Frontal cortex (tissue), 4 donors: Measurements from ENCODE around the gene HMOX1. TPM values are rescaled to one million over a fixed set of nuclear protein-coding genes. Genes with fewer than 3 reads are reported as not detected.
"Not testable (repeated sequence)": the region's sequence is repeated elsewhere in the genome, so short reads cannot be mapped to it uniquely, and the experiment has no call there.

ENCODE experiments used
- DNase-seq, 2 donors: peaks; one replicate each; pipeline ENCODE4 v3.0.0; 2012; ENCODE audit warnings: low spot score in 2 of 2
- FAIRE-seq: peaks from 2 replicates; lab custom pipeline; 2012; peaks lifted over from hg19 to GRCh38; lab: Jason Lieb, UNC
- total RNA-seq: library from RNA; depleted of rRNA; stranded (reverse); fragments of >200 nt; gene quantifications from one replicate; pipeline ENCODE4 v1.2.3, GENCODE V29; 2014
- donor health status: control.
- donor health status: control.
- donor health status: control.

Gene HMOX1
- total RNA-seq, 1 donor from 2014 or later = 2.9 TPM

DNA sequence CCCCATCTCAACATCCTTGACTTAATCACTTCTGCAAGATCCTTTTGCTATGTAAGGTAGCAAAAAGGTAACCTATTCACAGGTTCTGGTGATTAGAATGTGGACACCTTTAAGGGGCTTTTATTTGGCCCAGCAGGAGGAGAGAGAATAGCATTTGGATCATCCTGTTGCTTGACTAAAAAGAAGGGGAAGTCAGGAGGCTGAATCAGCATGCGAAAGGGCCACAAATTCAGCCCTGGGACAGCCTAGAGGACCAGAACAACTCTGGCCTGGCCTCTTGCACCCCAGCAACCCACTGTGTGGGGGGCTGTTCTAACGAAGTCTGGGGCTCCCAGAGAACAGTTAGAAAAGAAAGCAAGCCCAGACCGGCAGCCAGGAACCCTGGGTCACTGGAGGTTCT is 3.2 kb upstream of the HMOX1 start:
- FAIRE-seq = no peak
- DNase-seq = no peak

DNA sequence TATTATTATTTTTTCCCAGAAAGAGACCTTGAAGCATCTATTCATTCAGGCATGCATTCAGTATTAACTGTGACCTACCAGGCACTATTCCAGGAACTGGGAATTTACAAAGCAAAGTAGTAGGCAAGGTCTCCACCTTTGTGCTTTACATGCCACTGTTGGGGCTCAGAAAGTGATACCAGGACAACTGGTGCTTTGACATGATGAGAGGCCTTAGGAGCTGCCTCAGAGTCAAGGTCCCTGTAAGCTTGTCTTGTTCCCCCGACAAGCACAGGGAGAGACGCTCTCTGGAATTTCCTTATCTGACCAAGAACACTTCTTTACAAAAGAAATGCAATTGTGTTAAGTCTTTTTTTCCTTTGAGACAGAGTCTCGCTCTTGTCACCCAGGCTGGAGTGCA is 2.3 kb upstream of the HMOX1 start:
- no peak for DNase-seq
- no peak for FAIRE-seq

DNA sequence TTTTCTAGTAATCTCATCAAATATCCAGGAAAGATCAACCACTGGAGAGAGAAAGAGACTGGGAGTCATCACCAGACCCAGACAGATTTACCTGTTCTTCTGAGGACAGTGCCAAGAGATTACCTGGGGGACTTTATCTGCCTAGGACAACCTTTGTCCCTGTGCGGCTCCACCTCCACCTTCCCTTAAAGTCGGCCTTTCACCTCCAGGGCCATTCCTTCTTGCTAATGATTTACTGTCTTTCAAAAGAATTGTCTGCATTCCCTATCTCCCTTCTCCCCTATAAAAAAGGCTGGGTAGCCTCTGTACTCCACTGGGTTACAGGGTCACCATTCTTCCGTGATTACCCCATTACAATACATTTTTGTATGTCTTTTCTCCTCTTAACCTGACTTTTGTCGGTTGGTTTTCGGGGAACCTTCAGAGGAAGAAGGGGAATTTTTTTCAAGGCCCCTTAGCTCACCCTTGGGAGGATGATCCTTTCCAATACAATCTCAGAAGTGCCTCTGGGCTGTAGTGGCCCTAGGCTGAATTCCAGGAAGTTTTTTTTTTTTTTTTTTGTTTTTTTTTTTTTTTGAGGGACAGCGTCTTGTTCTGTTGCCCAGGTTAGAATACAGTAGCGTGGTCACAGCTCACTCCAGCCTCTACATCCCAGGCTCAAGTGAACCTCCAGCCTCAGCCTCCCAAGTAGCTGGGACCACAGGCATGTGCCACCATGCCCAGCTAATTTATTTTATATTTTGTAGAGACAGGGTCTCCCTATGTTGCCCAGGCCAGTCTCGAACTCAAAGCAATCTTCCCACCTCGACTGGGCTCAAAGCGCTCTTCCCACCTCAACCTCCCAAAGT is 1.5 kb upstream of the HMOX1 start:
- no peak for DNase-seq
- FAIRE-seq = no peak

DNA sequence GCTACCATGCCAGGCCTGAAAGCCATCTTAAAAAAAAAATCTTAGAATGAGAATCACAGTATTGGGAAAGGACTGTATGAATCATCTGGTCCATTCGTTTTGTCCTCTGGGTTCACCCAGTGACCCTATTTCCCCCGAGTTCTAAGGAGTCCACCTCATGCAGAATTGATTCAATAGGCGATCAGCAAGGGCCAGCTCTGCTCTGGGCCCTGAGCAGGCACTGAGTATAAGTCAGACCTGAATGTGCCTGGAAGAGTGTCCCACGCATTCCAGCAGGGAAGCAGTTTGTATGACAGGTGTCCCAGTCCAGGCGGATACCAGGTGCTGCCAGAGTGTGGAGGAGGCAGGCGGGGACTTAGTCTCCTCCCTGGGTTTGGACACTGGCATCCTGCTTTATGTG is 883 bp upstream of the HMOX1 start:
- FAIRE-seq = no peak

DNA sequence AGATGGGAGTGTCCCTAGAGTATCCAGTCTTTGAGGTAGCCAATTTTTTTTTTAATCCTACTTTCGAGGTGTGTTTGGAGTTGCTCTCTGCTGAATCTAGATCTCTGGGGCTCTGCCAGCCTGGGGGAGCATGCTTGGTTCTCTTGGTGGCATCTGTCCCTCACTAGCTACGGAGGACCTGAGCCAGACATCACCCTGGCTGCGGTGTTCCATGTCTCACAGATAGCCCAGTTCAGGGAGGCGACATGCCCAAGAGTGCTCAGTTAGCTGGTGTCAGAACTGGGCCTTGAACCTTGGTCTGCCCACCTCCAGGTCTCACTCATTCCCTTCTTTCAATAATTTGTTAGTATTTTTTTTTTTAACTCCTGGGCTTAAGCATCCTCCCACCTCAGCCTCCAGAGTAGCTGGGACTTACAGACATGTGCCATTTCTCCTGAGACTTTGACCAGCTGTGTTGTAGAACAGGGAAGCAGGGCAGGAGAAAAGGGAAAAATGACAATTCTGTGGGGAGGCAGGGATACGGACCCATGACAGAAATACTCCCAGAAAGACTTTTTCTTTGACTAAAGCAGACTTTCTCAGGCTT is 621 bp downstream of the HMOX1 start:
- DNase-seq = no peak
- no peak for FAIRE-seq

More for the DNA sequence above, 883 bp upstream of the HMOX1 start:
- DNase-seq = no peak

DNA sequence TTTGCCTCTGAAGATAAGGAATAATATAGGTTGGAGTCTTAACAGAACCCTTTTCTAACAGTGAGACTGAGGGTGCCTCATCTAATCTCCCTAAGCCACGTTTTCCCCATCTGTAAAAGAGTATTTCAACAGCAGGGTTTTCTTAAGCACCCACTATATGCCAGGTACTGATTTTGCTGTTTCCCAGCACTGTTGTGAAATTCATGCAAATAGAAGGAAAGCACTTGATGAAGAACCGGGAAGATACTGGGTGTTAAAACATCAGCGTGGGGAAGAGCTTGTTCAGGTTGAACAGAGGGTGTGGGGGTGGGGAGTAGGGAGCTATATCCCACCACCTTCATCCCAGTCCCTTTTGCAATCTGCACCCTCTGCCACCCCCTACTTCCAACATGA is 2.8 kb downstream of the HMOX1 start:
- FAIRE-seq (no peak), DNase-seq (no peak)

DNA sequence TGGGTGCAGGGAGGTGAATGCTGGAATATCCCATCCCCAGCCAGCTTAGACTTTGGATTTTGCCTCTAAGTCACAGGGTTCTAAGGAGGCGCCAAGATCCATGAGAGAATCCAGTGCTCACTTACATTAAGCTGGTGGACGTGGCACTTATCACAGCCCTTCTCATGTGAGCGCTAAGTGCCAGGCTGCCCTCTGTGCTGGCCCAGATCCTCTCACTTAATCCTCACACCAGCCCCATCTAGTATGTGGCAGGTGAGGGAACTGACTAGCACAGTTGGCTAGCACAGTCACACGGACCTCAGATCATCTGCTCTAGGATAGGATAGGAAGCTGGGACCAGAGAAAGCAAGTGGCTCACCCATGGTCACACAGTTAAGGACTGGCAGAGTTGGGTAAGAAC is 3.6 kb downstream of the HMOX1 start:
- DNase-seq = no peak
- FAIRE-seq = no peak

DNA sequence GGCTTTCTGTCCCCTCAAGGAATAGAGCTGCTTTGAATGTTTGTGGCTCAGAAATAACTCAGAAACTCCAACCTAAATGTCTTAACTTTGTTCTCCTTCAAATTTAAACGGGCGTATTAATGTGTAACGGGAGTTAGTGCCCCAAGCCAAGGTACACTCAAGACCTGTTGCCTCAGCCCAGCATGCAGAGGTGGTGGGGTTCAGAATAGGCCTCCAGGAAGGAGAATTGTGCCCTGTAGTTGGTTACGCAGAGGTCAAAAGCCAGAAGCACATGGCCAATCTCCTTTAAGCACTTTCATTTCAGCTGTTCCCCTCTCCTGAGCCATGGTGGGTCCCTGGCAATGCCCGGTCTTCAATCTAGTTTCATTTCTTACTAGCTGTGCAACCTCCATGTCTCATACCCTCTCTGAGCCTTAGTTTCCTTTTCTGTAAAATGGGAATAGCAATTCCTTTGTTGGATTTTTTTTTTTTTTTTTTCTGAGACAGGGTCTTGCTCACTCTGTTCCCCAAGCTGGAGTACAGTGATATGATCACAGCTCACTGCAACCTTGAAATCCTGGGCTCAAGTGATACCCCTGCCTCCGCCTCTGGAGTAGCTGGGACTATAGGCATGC is 4.2 kb downstream of the HMOX1 start:
- FAIRE-seq (no peak), DNase-seq (no peak)

DNA sequence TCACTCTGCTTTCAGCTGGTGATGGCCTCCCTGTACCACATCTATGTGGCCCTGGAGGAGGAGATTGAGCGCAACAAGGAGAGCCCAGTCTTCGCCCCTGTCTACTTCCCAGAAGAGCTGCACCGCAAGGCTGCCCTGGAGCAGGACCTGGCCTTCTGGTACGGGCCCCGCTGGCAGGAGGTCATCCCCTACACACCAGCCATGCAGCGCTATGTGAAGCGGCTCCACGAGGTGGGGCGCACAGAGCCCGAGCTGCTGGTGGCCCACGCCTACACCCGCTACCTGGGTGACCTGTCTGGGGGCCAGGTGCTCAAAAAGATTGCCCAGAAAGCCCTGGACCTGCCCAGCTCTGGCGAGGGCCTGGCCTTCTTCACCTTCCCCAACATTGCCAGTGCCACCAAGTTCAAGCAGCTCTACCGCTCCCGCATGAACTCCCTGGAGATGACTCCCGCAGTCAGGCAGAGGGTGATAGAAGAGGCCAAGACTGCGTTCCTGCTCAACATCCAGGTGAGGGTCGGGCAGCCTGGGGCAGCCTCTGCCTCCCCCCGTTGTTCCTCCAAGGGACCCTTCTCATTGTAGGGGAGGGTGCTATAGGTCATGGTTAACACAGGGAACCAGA is 5.9 kb downstream of the HMOX1 start:
- no peak for FAIRE-seq
- no peak for DNase-seq

DNA sequence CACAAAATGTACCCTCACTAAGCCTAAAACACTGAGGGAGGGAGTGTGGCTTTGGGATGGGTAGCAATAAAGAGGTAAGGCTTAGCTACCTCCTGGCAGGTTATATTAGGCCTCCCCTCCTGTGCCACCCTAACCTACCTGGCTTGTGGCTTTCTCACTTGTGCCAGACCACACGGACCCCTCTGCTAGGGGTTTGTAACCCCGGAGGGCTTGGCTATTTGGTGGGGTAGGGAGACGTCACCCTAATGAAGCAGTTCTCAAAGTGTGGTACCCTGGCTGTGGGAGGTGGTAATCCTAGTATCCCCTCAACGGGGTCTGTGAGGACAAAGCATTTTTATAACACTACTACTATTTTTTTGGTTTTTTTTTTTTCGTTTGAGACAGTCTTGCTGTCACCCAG is 10.0 kb downstream of the HMOX1 start:
- DNase-seq = no peak

DNA sequence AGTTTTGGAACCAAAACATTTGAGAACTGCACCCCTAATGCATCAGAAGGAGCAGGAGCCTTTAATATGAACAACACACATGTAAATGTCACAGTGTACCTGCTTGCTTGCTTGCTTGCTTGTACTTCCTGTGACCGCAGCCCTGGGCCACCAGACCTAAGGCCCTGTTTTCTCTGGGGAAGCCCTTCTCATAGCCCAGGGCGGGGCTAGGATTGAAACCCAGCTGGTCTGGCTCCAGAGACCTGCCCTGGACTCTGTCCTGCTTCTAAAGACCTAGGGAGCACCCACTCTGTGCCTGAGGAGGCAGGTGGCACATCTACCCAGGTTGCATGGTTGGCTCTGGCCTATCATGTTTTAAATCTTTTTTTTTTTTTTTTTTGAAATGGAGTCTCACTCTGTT is 11.5 kb downstream of the HMOX1 start:
- DNase-seq = no peak
- no peak for FAIRE-seq

More for the DNA sequence above, 10.0 kb downstream of the HMOX1 start:
- no peak for FAIRE-seq

DNA sequence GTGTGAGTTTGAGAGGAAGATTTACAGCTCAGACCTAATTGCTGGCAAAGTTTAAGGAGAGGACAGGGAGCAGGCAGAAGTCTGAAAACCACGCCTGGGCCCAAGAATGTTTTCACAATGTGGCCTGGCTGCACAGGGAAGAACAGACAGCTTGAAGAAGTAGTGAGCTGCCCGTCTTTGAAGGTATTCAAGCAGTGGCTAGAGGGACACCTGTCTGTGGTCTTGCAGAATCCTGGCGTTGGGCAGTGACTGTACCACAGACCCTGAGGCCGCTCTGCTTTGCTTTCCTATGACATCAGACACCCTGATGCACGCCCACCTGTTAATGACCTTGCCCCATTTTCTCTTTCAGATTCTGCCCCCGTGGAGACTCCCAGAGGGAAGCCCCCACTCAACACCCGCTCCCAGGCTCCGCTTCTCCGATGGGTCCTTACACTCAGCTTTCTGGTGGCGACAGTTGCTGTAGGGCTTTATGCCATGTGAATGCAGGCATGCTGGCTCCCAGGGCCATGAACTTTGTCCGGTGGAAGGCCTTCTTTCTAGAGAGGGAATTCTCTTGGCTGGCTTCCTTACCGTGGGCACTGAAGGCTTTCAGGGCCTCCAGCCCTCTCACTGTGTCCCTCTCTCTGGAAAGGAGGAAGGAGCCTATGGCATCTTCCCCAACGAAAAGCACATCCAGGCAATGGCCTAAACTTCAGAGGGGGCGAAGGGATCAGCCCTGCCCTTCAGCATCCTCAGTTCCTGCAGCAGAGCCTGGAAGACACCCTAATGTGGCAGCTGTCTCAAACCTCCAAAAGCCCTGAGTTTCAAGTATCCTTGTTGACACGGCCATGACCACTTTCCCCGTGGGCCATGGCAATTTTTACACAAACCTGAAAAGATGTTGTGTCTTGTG is 12.5 kb downstream of the HMOX1 start:
- FAIRE-seq (no peak), DNase-seq (no peak)

DNA sequence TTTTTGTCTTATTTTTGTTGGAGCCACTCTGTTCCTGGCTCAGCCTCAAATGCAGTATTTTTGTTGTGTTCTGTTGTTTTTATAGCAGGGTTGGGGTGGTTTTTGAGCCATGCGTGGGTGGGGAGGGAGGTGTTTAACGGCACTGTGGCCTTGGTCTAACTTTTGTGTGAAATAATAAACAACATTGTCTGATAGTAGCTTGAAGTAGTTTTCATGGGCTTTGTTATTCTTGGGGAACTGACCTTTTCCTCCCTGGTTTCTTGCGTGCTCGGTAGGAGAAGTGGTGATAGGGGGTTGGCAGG is 13.1 kb downstream of the HMOX1 start:
- DNase-seq (no peak), FAIRE-seq (no peak)

DNA sequence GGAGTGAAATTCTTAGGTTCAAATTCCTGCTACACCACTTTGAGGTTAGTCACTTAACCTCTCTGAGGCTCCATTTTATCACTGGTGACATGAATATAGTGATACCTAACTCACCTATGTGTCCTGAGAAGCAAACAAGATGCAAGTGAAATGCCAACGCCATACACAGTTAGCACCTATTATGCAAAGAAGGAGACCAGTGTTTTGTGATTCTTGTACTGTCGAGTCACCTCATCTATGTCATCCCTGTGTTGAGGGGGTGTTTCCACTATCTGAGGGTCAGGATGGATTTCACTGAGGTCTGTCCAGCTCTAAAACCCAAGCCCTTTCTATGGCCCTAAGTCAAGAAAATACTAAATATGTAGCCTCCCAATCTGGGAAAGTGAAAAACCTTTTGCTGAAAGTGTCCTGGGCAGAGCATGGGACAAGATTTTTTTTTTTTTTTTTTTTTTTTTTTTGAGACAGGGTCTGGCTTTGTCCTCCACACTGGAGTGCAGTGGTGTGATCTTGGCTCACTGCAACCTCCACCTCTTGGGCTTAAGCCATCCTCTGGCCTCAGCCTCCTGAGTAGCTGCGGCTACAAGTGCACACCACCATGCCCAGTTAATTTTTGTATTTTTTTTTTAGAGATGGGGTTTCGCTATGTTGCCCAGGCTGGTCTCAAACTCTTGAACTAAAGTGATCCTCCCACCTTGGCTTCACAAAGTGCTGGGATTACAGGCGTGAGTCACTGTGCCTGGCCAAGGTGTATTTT is 14.1 kb downstream of the HMOX1 start:
- DNase-seq (no peak), FAIRE-seq (no peak)

DNA sequence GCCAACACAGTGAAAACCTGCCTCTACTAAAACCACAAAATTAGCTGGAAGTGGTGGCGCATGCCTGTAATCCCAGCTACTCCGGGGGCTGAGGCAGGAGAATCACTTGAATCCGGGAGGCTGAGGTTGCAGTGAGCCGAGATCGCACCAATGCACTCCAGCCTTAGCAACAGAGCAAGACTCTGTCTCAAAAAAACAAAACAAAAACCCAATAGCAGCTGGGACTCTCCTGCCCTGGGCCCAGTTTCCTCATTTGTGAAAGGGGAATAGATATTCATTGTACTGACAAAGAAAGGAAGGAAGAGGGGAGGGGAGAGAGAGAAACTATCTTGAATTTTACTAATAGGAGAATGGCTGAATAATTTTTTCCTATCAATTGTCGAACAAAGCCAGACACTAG is 15.7 kb downstream of the HMOX1 start:
- not testable (repeated sequence) for DNase-seq, FAIRE-seq

DNA sequence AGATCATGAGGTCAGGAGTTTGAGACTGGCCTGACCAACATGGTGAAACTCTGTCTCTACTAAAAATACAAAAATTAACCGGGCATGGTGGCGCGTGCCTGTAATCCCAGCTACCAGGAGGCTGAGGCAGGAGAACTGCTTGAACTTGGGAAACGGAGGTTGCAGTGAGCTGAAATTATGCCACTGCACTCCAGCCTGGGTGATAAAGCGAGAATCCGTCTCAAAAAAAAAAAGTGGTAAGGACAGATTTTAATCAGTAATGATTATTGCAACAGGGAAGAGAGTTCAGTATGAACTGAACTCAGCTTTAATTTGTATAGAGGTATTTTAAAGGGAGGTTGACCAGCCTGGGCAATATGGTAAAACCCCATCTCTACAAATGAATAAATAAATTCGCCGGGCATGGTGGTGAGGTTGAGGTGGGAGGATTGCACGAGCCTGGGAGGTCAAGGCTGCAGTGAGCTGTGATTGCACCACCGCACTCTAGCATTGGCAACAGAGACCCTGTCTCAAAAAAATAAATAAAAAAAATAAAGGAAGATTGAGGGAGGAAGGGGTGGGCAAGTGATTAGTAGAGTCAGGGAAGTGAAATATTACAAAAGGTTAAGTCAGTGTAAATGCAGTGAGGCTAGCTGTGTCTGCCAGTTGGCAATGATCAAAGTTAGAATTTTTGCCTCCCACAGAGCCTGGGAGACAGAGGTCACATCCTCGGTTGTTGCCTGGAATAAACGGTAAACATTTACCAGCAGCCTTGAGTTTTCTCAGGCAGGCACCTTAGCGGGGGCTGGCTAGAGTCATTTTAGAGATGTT is 16.4 kb downstream of the HMOX1 start:
- no peak for DNase-seq
- no peak for FAIRE-seq

DNA sequence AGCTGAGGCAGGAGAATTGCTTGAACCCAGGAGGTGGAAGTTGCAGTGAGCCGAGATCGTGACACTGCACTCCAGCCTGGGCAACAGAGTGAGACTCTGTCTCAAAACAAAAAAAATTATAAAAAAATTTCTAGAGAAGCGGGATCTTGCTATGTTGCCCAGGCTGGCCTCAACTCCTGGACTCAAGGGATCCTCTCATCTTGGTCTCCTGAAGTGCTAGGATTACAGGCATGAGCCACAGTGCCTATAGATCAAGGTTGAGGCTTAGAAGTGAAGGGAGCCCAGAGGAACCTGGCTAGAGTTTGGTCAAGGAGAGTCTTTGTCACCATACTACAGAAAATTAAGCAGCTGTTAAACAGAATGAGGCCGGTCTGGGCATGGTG is 17.7 kb downstream of the HMOX1 start:
- DNase-seq (no peak), FAIRE-seq (no peak)

DNA sequence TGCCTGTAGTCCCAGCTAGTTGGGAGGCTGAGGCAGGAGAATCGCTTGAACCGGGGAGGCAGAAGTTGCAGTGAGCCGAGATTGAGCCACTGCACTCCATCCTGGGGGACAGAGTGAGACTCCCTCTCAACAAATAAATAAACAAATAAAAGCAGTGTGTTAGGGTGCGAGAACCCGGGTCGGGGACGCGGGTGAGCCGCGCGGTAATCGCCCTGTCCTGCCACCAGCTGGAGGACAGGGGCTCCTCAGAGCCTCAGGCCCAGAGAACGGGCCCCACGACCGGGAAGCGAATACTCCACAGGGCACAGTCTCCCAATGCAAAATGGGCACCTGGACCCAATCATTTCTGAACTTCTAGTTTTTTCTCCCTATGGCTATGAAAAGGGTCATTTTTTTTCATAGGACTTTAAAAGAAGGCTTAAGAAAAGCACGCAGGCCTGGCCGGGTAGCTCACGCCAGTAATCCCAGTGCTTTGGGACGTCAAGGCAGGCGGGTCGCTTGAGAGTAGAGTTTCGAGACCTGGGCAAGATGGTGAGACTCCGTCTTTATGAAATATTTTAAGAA is 18.3 kb downstream of the HMOX1 start:
- DNase-seq = no peak

More for the DNA sequence above, 18.3 kb downstream of the HMOX1 start:
- FAIRE-seq = no peak
